H1 (cell line): ENCODE data around the gene HOXD10. TPM values are rescaled to one million over a fixed set of nuclear protein-coding genes. Genes with fewer than 3 reads are reported as not detected.
A peak's percentile ranks its signal among the peaks of the same experiment; 100 is the strongest.

ENCODE experiments used
- CTCF ChIA-PET: fragments of 300-600 bp; sonication (Branson Sonifier 250); formaldehyde crosslinking; loops from one replicate; lab custom pipeline; 2021; ENCODE audit not compliant: partially characterized antibody; lab: Charles Lee
- POLR2A ChIA-PET: fragments of 300-600 bp; sonication (Branson Sonifier 250); formaldehyde crosslinking; loops from one replicate; lab custom pipeline; 2021; ENCODE audit warnings: inconsistent platforms; ENCODE audit not compliant: partially characterized antibody; lab: Charles Lee
- DNase-seq, 2 experiments: peaks; one replicate each; pipeline versions ENCODE4 v3.0.0 to v3.0.0-alpha.2; 2010 to 2022; ENCODE audit warnings: low spot score in 2 of 2, low read depth in 1 of 2, mixed read lengths in 1 of 2
- FAIRE-seq: peaks from 2 replicates; lab custom pipeline; 2011; peaks lifted over from hg19 to GRCh38; lab: Jason Lieb, UNC
- H2AFZ ChIP-seq: 2 replicates; pipeline ENCODE4 v1.8.1; 2012; ENCODE audit warnings: low read length, inconsistent platforms
- H2AK5ac ChIP-seq: 2 replicates; pipeline ENCODE4 v1.6.1; 2013; ENCODE audit warnings: low read depth, low read length
- H2BK120ac ChIP-seq: replicated peaks from 2 replicates; pipeline ENCODE3; 2013; ENCODE audit warnings: low read depth, low read length, inconsistent platforms
- H2BK12ac ChIP-seq: 2 replicates; pipeline ENCODE4 v1.6.1; 2013; ENCODE audit warnings: low read depth, low read length
- H2BK15ac ChIP-seq: 2 replicates; pipeline ENCODE4 v1.6.1; 2013; ENCODE audit warnings: low read length
- H2BK20ac ChIP-seq: 2 replicates; pipeline ENCODE4 v1.6.1; 2013; ENCODE audit warnings: low read length
- H2BK5ac ChIP-seq: 2 replicates; pipeline ENCODE4 v1.6.1; 2013; ENCODE audit warnings: low read depth, low read length
- H3K14ac ChIP-seq: 2 replicates; pipeline ENCODE4 v1.6.1; 2013; ENCODE audit warnings: inconsistent platforms; ENCODE audit not compliant: insufficient read length
- H3K18ac ChIP-seq: 2 replicates; pipeline ENCODE4 v1.6.1; 2013; ENCODE audit warnings: low read length; ENCODE audit errors: extremely low read depth
- H3K23ac ChIP-seq: 2 replicates; pipeline ENCODE4 v1.6.1; 2013; ENCODE audit warnings: inconsistent platforms; ENCODE audit not compliant: insufficient read length
- H3K23me2 ChIP-seq: 2 replicates; pipeline ENCODE4 v1.6.1; 2013; ENCODE audit warnings: low read depth, low read length
- H3K27ac ChIP-seq: 2 replicates; pipeline ENCODE4 v1.6.1; 2011; ENCODE audit warnings: low read depth, low read length, inconsistent platforms
- H3K27me3 ChIP-seq, 4 experiments: replicated peaks in 1 of 4; 1 replicate in 1 of 4; 2 replicates in 3 of 4; pipeline versions ENCODE4 v1.6.1 to v1.8.1; 2011 to 2013; ENCODE audit warnings: low read length in 3 of 4, mild to moderate bottlenecking in 3 of 4, inconsistent platforms in 2 of 4, mixed read lengths in 2 of 4, moderate library complexity in 1 of 4; ENCODE audit not compliant: control insufficient read depth in 3 of 4, insufficient read depth in 3 of 4; ENCODE audit errors: extremely low read depth in 1 of 4
- H3K36me3 ChIP-seq, 4 experiments: 2 replicates each; pipeline versions ENCODE4 v1.6.1 to v1.8.1; 2011 to 2013; ENCODE audit warnings: mild to moderate bottlenecking in 4 of 4, low read length in 3 of 4, moderate library complexity in 2 of 4, control low read depth in 1 of 4, inconsistent platforms in 1 of 4; ENCODE audit not compliant: insufficient read depth in 4 of 4, control insufficient read depth in 2 of 4
- H3K4ac ChIP-seq: replicated peaks from 2 replicates; pipeline ENCODE3; 2013; ENCODE audit warnings: low read length, low read depth, mixed read lengths, inconsistent platforms; ENCODE audit not compliant: insufficient read length
- H3K4me1 ChIP-seq, 4 experiments: replicated peaks in 1 of 4; 1 replicate in 1 of 4; 2 replicates in 3 of 4; pipeline versions ENCODE4 v1.6.1 to v1.8.1; 2011 to 2013; ENCODE audit warnings: low read length in 3 of 4, inconsistent platforms in 2 of 4, mixed read lengths in 1 of 4; ENCODE audit not compliant: insufficient read depth in 4 of 4, control insufficient read depth in 3 of 4
- H3K4me2 ChIP-seq, 2 experiments: 2 replicates each; pipeline versions ENCODE4 v1.6.1 to v1.8.1; 2011 to 2013; ENCODE audit warnings: low read depth in 2 of 2, low read length in 2 of 2, control low read depth in 1 of 2, inconsistent platforms in 1 of 2, mild to moderate bottlenecking in 1 of 2; ENCODE audit not compliant: insufficient read depth in 1 of 2
- H3K4me3 ChIP-seq, 4 experiments: fragments of 200-600, 300-600 bp in 1 of 4; sonication (generic), shearing (Covaris generic), sonication (Bioruptor Twin) in 1 of 4; 2 replicates each; pipeline versions ENCODE4 v1.5.1 to v1.8.1; 2011 to 2016; ENCODE audit warnings: low read length in 4 of 4, low read depth in 3 of 4, control low read depth in 2 of 4, inconsistent platforms in 2 of 4, mild to moderate bottlenecking in 2 of 4, mixed read lengths in 1 of 4, moderate library complexity in 1 of 4; ENCODE audit not compliant: insufficient read depth in 2 of 4; ENCODE audit errors: extremely low read depth in 1 of 4
- H3K56ac ChIP-seq: replicated peaks from 2 replicates; pipeline ENCODE3; 2013; ENCODE audit warnings: low read depth, mild to moderate bottlenecking, mixed read lengths, low read length, inconsistent platforms; ENCODE audit not compliant: insufficient read length
- H3K79me1 ChIP-seq: 2 replicates; pipeline ENCODE4 v1.6.1; 2013; ENCODE audit warnings: low read depth, low read length, control low read depth
- H3K79me2 ChIP-seq, 2 experiments: 2 replicates each; pipeline versions ENCODE4 v1.6.1 to v1.8.1; 2012 to 2013; ENCODE audit warnings: low read length in 2 of 2, mild to moderate bottlenecking in 2 of 2, inconsistent platforms in 1 of 2; ENCODE audit not compliant: insufficient read depth in 2 of 2, control insufficient read depth in 1 of 2
- H3K9ac ChIP-seq, 4 experiments: replicated peaks in 1 of 4; 1 replicate in 1 of 4; 2 replicates in 3 of 4; pipeline versions ENCODE4 v1.6.1 to v1.8.1; 2011 to 2013; ENCODE audit warnings: low read depth in 3 of 4, low read length in 3 of 4, control low read depth in 2 of 4, mild to moderate bottlenecking in 2 of 4, moderate library complexity in 2 of 4, inconsistent platforms in 1 of 4; ENCODE audit errors: extremely low read depth in 1 of 4
- H3K9me3 ChIP-seq, 2 experiments: 2 replicates each; pipeline versions ENCODE4 v1.6.1 to v1.8.1; 2012 to 2013; ENCODE audit warnings: mild to moderate bottlenecking in 2 of 2, moderate library complexity in 2 of 2, control low read depth in 1 of 2, inconsistent platforms in 1 of 2, low read depth in 1 of 2, low read length in 1 of 2, mixed read lengths in 1 of 2; ENCODE audit not compliant: insufficient read depth in 2 of 2
- H4K20me1 ChIP-seq, 2 experiments: replicated peaks in 1 of 2; 2 replicates each; pipeline versions ENCODE3 to v1.8.1; 2011 to 2013; ENCODE audit warnings: inconsistent platforms in 2 of 2, low read length in 2 of 2, mild to moderate bottlenecking in 1 of 2; ENCODE audit not compliant: insufficient read depth in 2 of 2, control insufficient read depth in 1 of 2
- H4K5ac ChIP-seq: 2 replicates; pipeline ENCODE4 v1.6.1; 2013; ENCODE audit warnings: low read length, low read depth, mixed read lengths, inconsistent platforms; ENCODE audit not compliant: insufficient read length
- H4K8ac ChIP-seq: 2 replicates; pipeline ENCODE4 v1.8.0; 2013; ENCODE audit warnings: mild to moderate bottlenecking, moderate library complexity, low read length, inconsistent platforms; ENCODE audit not compliant: insufficient read depth; ENCODE audit errors: extremely low read depth
- H4K91ac ChIP-seq: replicated peaks from 2 replicates; pipeline ENCODE3; 2013; ENCODE audit warnings: low read length, mixed read lengths, inconsistent platforms; ENCODE audit not compliant: insufficient read length
- BCL11A ChIP-seq, 2 experiments: IDR thresholded peaks; one replicate each; pipeline ENCODE4 v1.6.1; 2011; ENCODE audit warnings: low read depth in 2 of 2, low read length in 2 of 2, mild to moderate bottlenecking in 2 of 2
- CREB1 ChIP-seq: IDR thresholded peaks from 2 replicates; pipeline ENCODE4 v1.6.1; 2012; ENCODE audit warnings: inconsistent platforms
- EGR1 ChIP-seq: IDR thresholded peaks from 2 replicates; pipeline ENCODE4 v1.6.1; 2011; ENCODE audit warnings: low read depth, low read length, borderline replicate concordance
- EZH2 ChIP-seq: fragments of 200-600 bp; sonication (generic); IDR thresholded peaks from 2 replicates; pipeline ENCODE4 v1.7.1; 2012; ENCODE audit warnings: low read depth, mild to moderate bottlenecking, moderate library complexity, low read length, inconsistent platforms; ENCODE audit not compliant: severe bottlenecking
- HDAC2 ChIP-seq, 2 experiments: fragments of 300-600 bp in 1 of 2; sonication (generic) in 1 of 2; IDR thresholded peaks; 2 replicates each; pipeline ENCODE4 v1.6.1; 2011 to 2012; ENCODE audit warnings: low read depth in 2 of 2, low read length in 2 of 2, mild to moderate bottlenecking in 2 of 2, moderate library complexity in 2 of 2, borderline replicate concordance in 1 of 2, inconsistent platforms in 1 of 2
- RNF2 ChIP-seq: fragments of 200-900, 300-1000 bp; sonication (generic); IDR thresholded peaks from 2 replicates; pipeline ENCODE4 v1.7.1; 2016; ENCODE audit warnings: borderline replicate concordance, low read depth, mild to moderate bottlenecking, antibody characterized with exemption, low read length; ENCODE audit not compliant: poor library complexity, severe bottlenecking; ENCODE audit errors: missing control alignments
- SIN3A ChIP-seq, 2 experiments: IDR thresholded peaks in 1 of 2; conservative IDR thresholded peaks in 1 of 2; 2 replicates each; pipeline ENCODE4 v1.6.1; 2011 to 2012; ENCODE audit warnings: low read length in 2 of 2, improper control_type of control experiment in 1 of 2, low read depth in 1 of 2, mild to moderate bottlenecking in 1 of 2
- SP1 ChIP-seq: IDR thresholded peaks from 2 replicates; pipeline ENCODE4 v1.6.1; 2011; ENCODE audit warnings: low read depth, low read length
- YY1 ChIP-seq: IDR thresholded peaks from 2 replicates; pipeline ENCODE4 v1.6.1; 2011; ENCODE audit warnings: low read depth, mild to moderate bottlenecking, low read length
- WGBS, 2 experiments: shearing (Covaris generic) in 1 of 2; methylation state at CpG; one replicate each; pipeline versions ENCODE4 v1.1.6 to v1.1.7; 2013 to 2015; ENCODE audit warnings: low lambda C conversion rate in 2 of 2, mixed read lengths in 2 of 2, inconsistent platforms in 1 of 2, low coverage in 1 of 2, missing lambda C conversion rate in 1 of 2; ENCODE audit not compliant: insufficient replicate concordance in 2 of 2, insufficient coverage in 1 of 2, insufficient read length in 1 of 2; ENCODE audit errors: extremely low coverage in 1 of 2, missing lambda C conversion rate in 1 of 2; 5-methylcytosine and 5-hydroxymethylcytosine counted together
- polyA plus RNA-seq, 7 experiments: library from polyadenylated mRNA; depleted of rRNA in 3 of 7; stranded (reverse) in 5 of 7; unstranded in 2 of 7; fragments of >200 nt in 5 of 7; fragments of 200-250 nt in 2 of 7; gene quantifications; 1 replicate in 5 of 7; 2 replicates in 1 of 7; 4 replicates in 1 of 7; pipeline versions ENCODE4 v1.2.1 to v1.2.3, GENCODE V29; 2011 to 2013; ENCODE audit warnings: missing spikeins in 2 of 7, mixed read lengths in 2 of 7
- total RNA-seq: library from RNA; stranded (reverse); fragmentation: NEBNext Ultra II Directional; extraction: Animal tissue kit (Norgen Biotek cat#: 25700); gene quantifications from 2 replicates; pipeline ENCODE4 v1.2.1, GENCODE V29; 2021
- TF ChIP-seq, protein P1 (sequence below): IDR thresholded peaks from 2 replicates; pipeline ENCODE4 v1.6.1; 2011; ENCODE audit warnings: low read length, improper control_type of control experiment

The HOXD10 gene
- total and polyA plus RNA-seq, 2 of the 8 experiments (the other 6 are each of a cell fraction or from before 2014, with no cell fraction given) = not detected

DNA sequence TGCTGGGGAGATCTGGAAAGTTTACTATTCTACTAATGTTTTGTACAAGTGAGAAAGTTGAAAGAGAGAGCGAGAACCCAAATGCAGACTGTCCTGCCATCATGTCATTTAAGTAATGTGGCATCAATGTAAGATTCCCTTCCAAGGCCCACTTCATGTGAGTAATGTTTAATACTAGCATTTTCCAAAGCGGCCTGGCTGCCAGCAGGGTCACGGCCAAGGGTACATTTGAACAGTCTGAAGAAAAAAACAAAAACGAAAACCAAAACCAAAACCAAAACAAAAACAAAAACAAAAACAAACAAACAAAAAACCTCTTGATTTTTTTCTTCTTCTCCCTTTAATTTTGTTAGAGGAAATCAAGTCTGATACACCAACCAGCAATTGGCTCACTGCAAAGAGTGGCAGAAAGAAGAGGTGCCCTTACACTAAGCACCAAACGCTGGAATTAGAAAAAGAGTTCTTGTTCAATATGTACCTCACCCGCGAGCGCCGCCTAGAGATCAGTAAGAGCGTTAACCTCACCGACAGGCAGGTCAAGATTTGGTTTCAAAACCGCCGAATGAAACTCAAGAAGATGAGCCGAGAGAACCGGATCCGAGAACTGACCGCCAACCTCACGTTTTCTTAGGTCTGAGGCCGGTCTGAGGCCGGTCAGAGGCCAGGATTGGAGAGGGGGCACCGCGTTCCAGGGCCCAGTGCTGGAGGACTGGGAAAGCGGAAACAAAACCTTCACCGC is 2.2 kb downstream of the HOXD10 start:
- peak in 1 of 2 experiments; percentile 69 for DNase-seq
- peaks cover 0 to 13% (median 6%) of the 10 kb centered on the region in 4 experiments; a peak in 4 of 7 replicates for H3K4me1 ChIP-seq
- no peak overlapping the region for H4K5ac ChIP-seq
- H3K56ac ChIP-seq = no peak overlapping the region
- H3K79me1 ChIP-seq = no peaks in the 10 kb centered on the region
- H2BK20ac ChIP-seq = no peak overlapping the region
- H3K23ac ChIP-seq = no peak overlapping the region
- H4K20me1 ChIP-seq = peaks cover 21 to 37% of the 10 kb centered on the region in 2 experiments
- WGBS, 2 experiments = 15% methylated on average over 24 of the region's 24 CpGs; no CpG with 5 or more reads in 1 of the 2 experiments
- no peak overlapping the region for H3K18ac ChIP-seq
- no peak overlapping the region for H3K4me3 ChIP-seq
- FAIRE-seq = peak; percentile 87
- no peak overlapping the region for H2AK5ac ChIP-seq
- no peak overlapping the region for H2AFZ ChIP-seq
- no peak overlapping the region for H2BK15ac ChIP-seq
- ChIA-PET CTCF (interaction anchor here (0.6 to 5.1 kb wide), 5 partner anchors 8 to 518 kb away, joined by 3 to 19 read pairs (median 5); no protein-coding TSS in a partner anchor), POLR2A (no interaction called here)
- no peak overlapping the region for H2BK5ac ChIP-seq
- no peak overlapping the region for H3K27ac ChIP-seq
- no peak overlapping the region for H2BK120ac ChIP-seq
- H2BK12ac ChIP-seq = no peak overlapping the region
- no peak overlapping the region for H3K14ac ChIP-seq
- no peak overlapping the region for H4K8ac ChIP-seq
- H3K23me2 ChIP-seq = peaks cover 2% of the 10 kb centered on the region; the same call in 1 of the 2 replicates
- H3K9ac ChIP-seq = no peak overlapping the region
- H3K79me2 ChIP-seq = no peaks in the 10 kb centered on the region
- H3K4ac ChIP-seq = no peak overlapping the region
- no peak overlapping the region; a peak in 1 of 4 replicates for H3K4me2 ChIP-seq
- no peak overlapping the region for H4K91ac ChIP-seq
- peaks cover 0 to 16% of the 10 kb centered on the region in 2 experiments; a peak in 2 of 4 replicates for H3K9me3 ChIP-seq
- H3K36me3 ChIP-seq = peaks cover 0 to 28% (median 0%) of the 10 kb centered on the region in 4 experiments; a peak in 1 of 8 replicates
- peaks cover 93 to 100% (median 100%) of the 10 kb centered on the region in 4 experiments for H3K27me3 ChIP-seq
- TF ChIP-seq, protein P1, sequence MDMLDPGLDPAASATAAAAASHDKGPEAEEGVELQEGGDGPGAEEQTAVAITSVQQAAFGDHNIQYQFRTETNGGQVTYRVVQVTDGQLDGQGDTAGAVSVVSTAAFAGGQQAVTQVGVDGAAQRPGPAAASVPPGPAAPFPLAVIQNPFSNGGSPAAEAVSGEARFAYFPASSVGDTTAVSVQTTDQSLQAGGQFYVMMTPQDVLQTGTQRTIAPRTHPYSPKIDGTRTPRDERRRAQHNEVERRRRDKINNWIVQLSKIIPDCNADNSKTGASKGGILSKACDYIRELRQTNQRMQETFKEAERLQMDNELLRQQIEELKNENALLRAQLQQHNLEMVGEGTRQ = no peak
- TF ChIP-seq SP1 (no peak), EGR1 (no peak), RNF2 (peak; percentile 39), HDAC2 (IDR thresholded peaks at IDR 0.05; ENCODE audit: borderline replicate concordance in 1 of 2, low read depth in 2 of 2, low read length in 2 of 2) (no peak), EZH2 (no peak), SIN3A (conservative IDR thresholded peaks at IDR 0.05 in 1 of 2, IDR thresholded peaks at IDR 0.05 in 1 of 2; ENCODE audit: low read depth in 1 of 2, low read length in 2 of 2) (no peak), YY1 (no peak), CREB1 (no peak; the same call in 1 of the 2 replicates), BCL11A (IDR thresholded peaks at IDR 0.05; ENCODE audit: low read depth in 2 of 2, low read length in 2 of 2) (no peak)
